ENCODE data around the gene DOHH.

DNA sequence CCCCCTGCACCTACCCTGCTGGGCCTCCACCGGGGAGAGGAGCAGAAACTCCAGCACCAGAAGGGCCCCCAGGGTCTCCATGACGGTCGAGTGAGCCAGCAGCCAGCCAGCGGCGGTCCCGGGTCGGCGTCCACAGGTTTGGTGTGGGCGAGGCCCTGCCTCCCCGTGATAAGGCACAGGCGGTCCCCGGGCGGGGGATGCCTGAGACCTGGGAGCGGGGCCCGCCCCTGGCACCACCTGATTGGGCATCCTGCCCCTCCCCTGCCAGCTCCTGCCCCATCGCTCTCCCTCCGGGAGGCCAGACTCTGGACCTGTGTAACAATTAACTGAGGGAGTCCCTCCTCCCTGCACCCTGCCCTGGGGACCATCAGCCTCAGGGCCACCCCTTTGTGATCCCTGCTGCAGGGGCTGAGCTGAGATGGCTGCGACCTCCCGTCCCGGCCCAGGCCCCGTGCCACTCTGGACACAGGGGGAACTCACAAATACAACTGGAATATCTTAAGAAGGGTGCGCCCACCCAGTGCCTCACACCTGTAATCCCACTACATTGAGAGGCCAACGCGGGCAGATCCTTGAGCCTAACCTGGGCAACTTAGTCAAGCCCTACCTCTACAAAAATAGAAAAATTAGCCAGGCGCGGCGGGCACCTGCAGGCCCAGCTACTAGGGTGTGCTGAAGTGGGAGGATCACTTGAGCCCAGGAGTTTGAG lies 19.9 kb downstream of the DOHH start, which contains the start of gene SMIM24:
- TF ChIP-seq, protein P1, sequence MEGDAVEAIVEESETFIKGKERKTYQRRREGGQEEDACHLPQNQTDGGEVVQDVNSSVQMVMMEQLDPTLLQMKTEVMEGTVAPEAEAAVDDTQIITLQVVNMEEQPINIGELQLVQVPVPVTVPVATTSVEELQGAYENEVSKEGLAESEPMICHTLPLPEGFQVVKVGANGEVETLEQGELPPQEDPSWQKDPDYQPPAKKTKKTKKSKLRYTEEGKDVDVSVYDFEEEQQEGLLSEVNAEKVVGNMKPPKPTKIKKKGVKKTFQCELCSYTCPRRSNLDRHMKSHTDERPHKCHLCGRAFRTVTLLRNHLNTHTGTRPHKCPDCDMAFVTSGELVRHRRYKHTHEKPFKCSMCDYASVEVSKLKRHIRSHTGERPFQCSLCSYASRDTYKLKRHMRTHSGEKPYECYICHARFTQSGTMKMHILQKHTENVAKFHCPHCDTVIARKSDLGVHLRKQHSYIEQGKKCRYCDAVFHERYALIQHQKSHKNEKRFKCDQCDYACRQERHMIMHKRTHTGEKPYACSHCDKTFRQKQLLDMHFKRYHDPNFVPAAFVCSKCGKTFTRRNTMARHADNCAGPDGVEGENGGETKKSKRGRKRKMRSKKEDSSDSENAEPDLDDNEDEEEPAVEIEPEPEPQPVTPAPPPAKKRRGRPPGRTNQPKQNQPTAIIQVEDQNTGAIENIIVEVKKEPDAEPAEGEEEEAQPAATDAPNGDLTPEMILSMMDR (IDR thresholded peaks at IDR 0.05): no peak
- TF ChIP-seq POLR2A (IDR thresholded peaks at IDR 0.05): no peak

Measured in vagina (tissue), 2 donors.